Esophagus muscularis mucosa (tissue), 3 donors: ENCODE data around the gene KRTAP2-4.

ENCODE experiments used
- CTCF ChIP-seq, 3 experiments: fragments of 200-600 bp in 2 of 3; fragments of 450-650 bp in 1 of 3; sonication (generic) in 2 of 3; IDR thresholded peaks; one replicate each; pipeline ENCODE4 v1.5.1; 2017 to 2019; ENCODE audit warnings: antibody characterized with exemption in 3 of 3, mild to moderate bottlenecking in 2 of 3, moderate library complexity in 1 of 3
- POLR2A ChIP-seq: fragments of 450-650 bp; IDR thresholded peaks from one replicate; pipeline ENCODE4 v1.6.1; 2017; ENCODE audit warnings: antibody characterized with exemption, moderate library complexity, mild to moderate bottlenecking, low read depth

GRCh38 chr17:41018541-41018940 is 47.1 kb downstream of the KRTAP2-4 start:
- TF ChIP-seq POLR2A = no peak
- no peak for TF ChIP-seq CTCF (IDR thresholded peaks at IDR 0.05)
